GF-D8 (cell line): ENCODE results near the gene TBC1D9.

Source experiments
- DNase-seq: peaks from one replicate; lab custom pipeline; 2025; lab: John Stamatoyannopoulos, UW

Gene TBC1D9

GRCh38 chr4:140612357-140612756 is 143.8 kb downstream of the TBC1D9 start:
- no peak for DNase-seq

- DNase-seq, result no peak
These were observed 144.3 kb downstream of the TBC1D9 start for GRCh38 chr4:140611854-140612253.

DNA sequence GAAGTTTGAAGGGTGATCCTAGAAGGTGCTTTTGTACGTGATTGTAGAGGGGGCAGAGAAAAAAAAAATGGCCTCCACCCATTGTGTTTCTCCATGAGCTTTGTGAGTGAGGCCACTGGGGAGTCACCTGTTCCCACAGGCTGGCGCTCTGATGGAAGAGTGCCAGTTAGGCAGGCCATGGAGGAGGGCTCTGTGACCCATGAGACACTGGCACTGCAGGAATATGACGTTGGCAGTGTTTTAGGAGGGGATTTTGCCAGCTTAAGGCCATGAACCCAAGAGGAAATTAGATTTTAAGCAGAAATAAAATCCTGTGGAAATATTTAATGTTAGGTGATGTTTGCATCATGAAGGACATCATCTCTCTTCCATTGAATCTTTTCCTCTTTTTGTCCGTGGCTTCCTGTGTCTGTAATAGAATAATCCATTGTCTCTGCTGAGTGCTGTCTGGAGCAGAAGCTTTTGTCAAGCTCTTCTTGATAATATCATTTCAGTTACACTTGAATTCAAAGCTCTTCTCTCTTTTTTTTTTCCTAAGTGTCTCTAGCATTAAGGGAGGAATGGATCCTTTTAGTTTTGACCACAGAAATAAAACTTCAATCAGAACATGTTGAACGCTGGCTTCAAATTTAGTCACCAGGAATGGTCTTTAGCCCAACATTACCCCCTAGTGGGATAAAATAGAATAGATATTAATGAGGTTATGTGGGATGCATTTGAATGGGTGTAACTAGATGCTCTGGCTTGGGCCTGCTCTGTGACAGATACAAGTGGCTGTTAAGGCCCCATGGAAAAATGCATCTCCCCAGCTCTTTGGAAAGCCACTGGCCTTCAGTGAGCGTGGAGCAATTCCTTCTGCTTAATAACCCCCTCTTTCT is 146.4 kb downstream of the TBC1D9 start:
- DNase-seq, result no peak

GRCh38 chr4:140607852-140608251 is 148.3 kb downstream of the TBC1D9 start:
- DNase-seq, result no peak

- DNase-seq, result no peak
These were observed 151.6 kb downstream of the TBC1D9 start for GRCh38 chr4:140604544-140604943.

DNA sequence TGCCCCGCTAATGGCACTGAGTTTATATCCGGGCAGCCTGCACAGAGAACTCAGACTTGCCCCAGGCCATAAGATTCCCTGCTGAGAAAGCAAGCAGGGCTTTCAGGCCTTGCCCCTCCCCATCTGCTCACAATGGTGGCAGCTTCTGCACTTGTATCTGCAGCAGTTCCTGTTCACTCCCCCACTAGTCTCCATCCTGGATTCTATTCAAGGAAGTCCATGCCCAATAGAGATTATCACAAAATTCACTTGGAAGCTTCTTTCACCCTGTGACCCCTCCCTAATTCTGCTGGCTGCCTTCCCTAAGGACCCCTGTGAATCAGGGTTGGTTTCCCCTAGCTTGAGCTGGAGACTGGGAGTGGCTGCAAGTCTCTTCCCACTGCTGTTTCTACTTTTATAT is 152.9 kb downstream of the TBC1D9 start:
- DNase-seq, result no peak

GRCh38 chr4:140602714-140603113 is 153.5 kb downstream of the TBC1D9 start:
- no peak for DNase-seq

- no peak for DNase-seq
These were observed 155.8 kb downstream of the TBC1D9 start for GRCh38 chr4:140600408-140600807.

GRCh38 chr4:140595065-140595464 is 161.1 kb downstream of the TBC1D9 start:
- DNase-seq, result no peak

DNA sequence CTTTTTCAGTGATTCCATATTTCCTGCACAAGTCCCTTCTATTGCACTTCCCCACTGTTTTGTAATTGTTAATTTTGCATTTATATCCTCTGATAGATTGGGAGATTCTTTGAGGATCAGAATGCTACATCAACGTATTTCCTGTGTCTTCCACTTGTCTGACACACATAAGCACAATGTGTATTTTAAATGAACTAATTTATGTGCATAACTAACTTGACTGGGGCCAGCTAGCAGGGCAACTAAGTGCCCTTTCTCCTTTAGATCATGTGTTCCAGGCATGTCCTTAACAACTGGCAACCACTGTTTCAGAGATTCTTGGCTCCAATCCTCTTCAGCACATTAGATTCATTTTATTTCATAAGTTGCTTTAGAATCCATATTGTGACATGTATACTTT is 171.7 kb downstream of the TBC1D9 start:
- no peak for DNase-seq

DNA sequence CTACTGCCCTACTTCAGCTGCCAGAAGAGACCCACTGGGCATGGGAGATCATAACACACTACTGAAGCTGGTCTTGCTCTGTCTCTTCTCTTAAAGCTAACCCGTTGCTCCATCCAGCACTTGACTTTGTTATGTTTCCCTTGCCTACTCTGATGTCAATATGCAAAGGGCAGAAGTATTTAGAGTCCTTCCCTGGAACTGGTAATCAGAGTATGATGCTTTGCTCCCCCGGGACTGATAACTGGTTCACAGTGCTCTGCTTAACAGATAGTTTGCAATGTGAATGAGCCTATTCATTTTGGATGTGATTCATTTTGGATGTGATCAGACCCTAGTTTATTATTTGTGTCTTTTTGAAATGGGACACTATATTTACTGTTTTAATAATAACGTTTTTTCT is 175.1 kb downstream of the TBC1D9 start:
- DNase-seq, result no peak

DNA sequence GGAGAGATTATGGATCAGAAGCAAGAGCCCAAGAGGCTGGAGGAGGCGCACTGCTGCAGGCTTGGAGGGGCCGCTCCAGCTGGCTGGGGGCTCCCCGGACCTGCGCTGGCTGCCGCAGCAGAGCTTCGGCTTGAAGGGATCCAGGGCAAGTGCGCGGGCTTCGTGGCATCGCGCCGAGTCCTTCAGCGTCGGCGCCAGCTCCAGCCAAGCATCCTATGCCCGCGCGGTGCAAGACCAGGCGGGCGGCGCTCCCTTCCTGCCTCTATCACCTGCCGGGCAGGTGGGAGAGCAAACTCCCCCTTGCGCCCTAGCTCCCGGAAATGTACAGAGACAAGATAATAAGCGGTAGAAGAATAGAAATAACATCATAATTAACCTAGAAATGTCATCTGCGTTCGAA is 176.9 kb downstream of the TBC1D9 start:
- DNase-seq, result no peak

DNA sequence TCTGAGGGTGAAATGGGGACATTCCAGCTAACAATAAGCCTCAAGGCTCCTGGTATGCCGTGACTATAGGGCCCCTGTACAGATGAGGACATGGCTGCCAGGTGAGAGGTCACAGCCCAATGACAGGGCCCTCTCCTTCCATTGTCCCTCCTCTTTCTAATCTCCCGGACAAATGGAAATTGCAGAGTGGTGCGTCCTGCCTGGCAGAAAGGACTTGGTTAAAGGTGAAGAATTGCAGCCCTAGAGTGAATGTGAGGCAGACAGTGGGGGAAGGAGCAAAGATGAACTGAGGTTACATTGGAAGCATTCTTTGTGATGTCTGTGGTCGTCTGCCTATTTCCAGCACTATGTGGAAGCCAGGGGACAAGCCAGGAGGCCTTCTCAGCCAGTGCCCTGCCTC is 180.7 kb downstream of the TBC1D9 start:
- DNase-seq, result no peak

- DNase-seq, result no peak
These were observed 184.6 kb downstream of the TBC1D9 start for GRCh38 chr4:140571620-140572019.
